Mucosa of gallbladder (tissue), 1 donor: ENCODE measurements around the gene EED. TPM values are rescaled to one million over a fixed set of nuclear protein-coding genes. Genes with fewer than 3 reads are reported as not detected.

ENCODE experiments used
- DNase-seq: peaks from one replicate; pipeline ENCODE4 v3.0.0-alpha.2; 2020; ENCODE audit warnings: low spot score
- total RNA-seq: library from RNA; stranded (reverse); gene quantifications from one replicate; pipeline ENCODE4 v1.2.1, GENCODE V29; 2021
- donor health status: DM: no; HTN: no; CAD: no.

EED gene, protein sequence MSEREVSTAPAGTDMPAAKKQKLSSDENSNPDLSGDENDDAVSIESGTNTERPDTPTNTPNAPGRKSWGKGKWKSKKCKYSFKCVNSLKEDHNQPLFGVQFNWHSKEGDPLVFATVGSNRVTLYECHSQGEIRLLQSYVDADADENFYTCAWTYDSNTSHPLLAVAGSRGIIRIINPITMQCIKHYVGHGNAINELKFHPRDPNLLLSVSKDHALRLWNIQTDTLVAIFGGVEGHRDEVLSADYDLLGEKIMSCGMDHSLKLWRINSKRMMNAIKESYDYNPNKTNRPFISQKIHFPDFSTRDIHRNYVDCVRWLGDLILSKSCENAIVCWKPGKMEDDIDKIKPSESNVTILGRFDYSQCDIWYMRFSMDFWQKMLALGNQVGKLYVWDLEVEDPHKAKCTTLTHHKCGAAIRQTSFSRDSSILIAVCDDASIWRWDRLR
- 30.5 TPM for total RNA-seq

DNA sequence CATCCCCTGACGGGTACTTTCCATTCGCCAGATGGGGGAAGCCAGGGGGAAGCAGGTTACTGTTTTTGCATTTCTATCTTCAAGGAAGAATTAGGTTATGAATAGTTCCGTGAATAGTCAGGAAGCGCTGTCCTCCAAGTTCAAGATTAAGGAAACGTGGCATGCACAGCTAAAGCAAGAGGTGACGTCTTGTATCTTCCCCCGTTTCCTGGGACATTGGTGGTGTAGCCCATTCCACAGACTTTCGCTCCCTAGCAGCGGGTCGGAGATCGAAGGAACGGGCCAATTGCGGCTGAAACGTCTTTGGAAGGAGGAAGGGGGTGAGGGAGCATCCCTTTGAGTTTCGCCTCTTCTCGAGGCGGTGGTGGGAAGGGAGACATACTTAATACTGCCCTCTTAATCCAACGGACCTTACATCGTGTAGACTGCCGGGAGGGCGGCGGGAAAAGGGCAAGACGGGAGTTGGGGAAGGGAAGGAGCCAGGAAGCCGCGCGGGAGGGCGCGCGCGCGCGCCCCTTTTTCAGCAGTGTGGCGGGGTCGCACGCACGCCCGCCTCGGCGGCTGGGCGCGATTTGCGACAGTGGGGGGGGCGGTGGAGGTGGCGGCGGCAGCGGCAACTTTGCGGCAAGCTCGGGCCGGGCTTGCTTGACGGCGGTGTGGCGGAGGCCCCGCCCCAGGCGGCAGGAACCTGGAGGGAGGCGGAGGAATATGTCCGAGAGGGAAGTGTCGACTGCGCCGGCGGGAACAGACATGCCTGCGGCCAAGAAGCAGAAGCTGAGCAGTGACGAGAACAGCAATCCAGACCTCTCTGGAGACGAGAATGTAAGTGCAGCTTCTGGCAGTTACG, at the start of gene EED:
Gene EED (plus strand): TSS at position 232 of the 847 bp plus-strand sequence. CDS start 477 bp downstream, at position 709.
- peak; percentile 95 for DNase-seq

DNA sequence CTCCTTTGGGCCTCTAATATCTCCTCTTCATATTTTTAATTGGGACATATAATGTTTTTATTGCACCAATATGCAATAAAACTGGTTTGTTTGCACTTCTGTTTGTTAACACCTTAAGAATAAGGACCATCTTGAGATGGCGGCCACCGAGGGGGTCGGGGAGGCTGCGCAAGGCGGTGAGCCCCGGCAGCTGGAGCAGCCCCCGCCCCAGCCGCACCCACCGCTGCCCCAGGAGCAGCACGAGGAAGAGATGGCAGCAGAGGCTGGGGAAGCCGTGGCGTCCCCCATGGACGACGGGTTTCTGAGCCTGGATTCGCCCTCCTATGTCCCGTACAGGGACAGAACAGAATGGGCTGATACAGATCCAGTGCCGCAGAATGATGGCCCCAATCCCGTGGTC, 49.6 kb upstream of the EED start:
- DNase-seq, result no peak

DNA sequence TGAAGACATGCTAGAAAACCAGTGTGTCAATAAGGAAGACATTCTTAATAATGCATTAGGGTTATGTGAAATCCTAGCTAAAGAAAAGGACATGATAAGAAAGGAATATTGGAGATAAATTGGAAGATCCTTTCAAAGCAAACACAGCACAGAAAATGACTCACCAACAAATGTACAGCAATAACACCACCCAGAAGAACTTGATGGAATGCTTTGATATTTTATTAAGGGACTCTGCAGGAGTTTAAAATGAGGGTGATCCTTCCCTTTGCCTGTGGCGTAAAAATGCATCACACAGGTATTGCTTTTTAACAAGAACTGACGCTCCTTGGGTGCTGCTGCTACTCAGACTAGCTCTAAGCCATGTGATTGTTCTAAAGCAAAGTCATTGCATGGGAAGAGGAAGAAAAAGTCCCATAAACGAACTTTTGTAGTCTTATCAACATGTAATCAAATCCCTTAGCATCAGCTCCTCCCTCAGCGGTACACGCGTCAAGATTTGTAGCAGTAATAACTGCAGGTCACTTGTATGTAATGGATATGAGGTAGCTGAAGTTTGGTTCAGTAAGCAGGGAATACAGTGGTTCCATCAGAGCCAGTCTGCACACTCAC, 48.4 kb upstream of the EED start:
- no peak for DNase-seq

DNA sequence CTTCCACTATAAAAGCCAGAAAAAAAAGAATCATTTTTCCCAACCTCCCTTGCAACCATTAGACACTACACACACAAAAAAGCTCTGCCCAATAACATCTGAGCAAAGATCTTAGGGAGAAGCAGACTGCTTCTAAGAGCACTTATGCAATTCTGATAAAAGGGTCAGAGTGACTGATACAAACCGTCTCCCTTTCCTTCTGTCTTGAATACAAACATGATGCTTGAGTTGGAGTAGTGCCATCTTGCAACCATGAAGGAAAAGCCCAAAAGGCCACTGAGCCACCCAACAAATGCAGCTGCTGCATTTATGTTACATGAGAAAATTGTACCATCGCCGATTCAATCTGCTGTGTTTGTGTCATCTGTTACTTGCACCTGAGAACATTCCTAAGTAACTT, 47.6 kb upstream of the EED start:
- no peak for DNase-seq

DNA sequence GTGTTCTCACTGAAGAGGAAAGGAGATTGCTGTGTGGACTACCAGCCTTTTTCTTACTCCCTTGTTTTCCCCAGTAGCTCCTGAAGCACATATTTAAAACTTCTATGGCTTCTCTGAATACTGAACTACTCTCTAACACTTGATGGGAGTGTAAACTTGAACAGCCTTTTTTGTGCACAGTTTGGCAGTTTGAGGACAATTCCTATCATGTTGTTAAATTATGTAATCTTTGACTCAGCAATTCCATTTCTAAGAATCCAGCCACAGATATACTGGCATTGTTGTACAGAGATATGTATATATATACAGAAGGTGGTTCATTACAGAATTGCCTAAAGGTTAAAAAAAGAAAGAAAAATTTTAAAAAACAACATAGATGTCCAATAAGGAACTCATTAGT, 47.1 kb upstream of the EED start:
- DNase-seq, result no peak

DNA sequence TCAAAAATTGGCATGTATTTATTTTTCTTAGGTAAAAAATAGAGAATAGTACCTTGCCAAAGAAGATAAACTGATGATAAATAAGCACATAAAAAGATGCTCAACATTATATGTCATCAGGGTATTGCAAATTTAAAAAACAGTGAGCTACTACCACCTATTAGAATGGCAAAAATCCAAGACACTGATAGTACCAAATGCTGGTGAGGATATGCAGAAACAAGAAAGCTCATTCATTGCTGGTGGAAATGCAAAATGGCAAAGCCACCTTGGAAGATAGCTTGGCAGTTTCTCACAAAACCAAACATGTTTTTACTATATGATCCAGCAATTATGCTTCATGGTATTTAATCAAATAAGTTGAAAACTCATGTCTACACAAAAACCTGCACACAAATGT, 46.4 kb upstream of the EED start:
- no peak for DNase-seq

DNA sequence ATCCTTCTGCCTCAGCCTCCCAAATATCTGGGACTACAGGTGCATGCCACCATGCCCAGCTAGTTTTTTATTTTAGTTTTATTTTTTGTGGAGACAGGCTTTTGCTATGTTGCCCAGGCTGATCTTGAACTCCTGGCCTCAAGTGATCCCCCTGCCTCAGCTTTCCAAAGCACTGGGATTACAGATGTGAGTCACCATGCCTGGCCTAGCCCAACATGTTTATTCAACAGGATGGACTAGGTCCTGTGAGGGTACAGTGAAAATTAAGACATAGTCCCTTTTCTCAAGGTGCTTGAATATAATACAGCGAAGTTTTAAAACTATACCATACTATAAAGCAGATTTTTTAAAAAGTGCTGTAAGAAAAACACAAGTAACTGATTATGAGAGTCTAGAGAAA, 45.2 kb upstream of the EED start:
- no peak for DNase-seq

DNA sequence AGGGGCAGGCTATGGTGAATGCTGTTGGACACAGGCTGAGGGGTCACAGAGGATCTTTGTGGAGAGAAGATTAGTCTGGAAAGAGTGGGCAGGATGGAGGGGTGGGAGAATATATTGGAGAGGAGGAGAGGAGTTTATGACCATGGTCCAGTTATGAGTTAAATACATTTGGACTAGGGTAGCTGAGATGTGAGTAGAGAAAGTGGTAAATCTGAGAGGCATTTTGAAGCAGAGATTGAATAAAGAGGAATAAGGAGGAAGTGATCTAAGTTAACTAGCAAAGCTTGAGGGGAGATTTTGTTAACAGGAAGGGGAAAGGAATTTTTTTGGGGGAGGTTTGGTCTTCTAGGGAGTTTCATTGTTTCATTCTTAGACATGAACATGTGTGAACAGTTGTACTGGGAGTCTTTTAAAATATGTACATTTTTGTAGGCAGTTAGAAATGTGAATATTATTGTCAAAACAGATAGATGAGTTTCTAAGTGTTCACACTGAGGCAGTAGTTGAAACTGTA, 43.1 kb upstream of the EED start:
- DNase-seq, result no peak

DNA sequence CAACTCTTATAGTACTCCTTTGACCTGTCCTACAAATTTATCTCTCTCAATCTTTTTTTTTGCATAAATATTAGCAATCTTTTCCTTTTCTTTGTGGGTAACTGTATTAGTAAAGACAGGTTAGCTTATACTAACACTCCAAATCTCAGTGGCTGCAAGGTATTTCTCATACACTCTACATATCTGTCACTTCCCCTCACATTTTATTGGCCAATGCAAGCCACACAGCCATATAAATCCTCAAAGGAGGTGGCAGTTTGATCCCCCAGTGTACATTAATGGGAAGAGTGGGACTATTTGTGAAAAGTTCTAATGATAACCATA, 42.6 kb upstream of the EED start:
- no peak for DNase-seq

DNA sequence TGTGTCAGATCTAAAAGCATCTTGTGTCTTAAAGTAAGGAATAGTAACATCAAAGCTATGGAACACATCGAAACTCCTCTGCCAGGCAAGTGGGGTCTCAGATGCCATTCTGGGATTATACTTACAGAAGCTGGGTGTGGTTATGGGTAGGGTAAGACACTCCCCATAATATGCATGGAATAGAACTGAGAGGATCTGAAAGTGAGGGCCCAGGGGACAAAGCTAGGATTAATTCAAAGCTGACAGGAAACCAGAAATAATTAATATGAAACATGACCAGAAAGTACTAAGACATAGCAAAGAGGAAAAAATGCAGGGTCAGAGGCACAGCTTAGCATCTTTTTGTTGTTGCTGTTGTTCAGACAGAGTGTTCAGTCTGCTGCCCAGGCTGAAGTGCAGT, 40.2 kb upstream of the EED start:
- DNase-seq, result no peak

DNA sequence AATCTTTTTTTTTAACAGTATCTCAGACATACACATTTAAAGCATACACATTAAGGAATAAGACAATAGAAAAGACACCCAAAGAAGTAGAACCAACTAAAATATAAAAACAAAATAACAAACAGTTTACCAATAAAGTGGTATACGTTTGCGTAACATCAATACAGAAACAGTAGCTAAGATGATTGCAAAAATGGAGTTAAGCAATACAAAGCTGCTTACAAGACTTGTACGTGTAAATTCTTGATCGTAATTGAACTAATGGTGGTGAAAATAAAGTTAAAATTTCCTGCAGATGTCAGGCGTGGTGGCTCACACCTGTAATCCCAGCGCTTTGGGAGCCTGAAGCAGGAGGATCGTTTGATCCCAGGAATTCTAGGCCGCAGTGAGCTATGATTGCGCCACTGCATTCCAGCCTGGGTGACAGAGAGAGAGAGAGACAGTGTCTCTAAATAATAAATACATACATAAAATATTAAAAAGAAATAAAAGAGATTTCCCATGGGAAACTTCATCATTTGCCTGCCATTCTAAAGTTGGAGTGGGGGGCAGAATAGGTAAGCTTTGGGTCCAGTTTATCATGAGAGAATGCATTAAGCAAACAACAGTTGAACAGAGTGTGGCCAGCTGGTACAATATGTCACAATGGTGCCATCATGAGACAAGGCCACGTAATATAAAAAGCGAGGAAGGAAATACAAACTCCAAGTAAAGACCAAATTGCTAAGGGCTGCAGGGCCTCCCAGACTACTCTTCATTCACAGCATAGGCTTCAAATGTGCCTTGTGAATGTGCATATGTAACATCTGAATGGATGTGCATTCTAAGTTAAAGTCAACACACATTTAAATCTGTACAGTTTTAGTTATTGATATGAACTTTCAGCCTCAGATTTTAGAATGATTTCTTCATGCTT, 38.9 kb upstream of the EED start:
- DNase-seq, result no peak

DNA sequence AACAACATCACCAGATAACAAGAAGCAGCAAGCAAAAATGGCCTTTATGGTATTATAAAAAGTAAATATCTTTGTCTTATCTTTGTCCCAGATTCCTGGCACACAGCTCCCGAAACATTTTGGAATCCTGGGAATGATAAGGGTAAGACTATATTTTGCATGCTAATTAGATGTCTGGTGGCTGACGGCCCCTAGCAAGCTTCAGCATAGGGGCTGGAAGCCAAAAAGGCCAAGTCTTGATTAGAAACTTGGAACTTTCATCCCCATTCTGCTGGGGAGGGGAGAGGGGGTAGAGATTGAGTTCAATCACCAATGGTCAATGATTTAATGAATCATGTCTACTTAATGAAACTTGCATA, 38.2 kb upstream of the EED start:
- no peak for DNase-seq

DNA sequence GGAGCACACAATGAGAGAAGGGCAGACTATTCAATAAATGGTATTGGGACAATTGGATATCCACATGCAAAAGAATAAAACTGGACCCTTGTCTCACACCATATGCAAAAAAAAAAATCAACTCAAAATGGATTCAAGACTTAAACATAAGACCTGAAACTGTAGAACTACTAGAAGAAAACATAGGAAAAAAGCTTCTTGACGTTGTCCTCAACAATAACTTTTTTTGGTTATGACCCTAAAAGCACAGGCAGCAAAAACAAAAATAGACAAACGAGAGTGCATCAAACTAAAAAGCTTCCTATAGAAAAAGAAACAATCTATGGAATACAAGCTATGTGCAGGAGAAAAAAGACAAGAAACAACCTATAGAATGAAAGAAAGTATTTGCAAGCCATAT, 37.1 kb upstream of the EED start:
- DNase-seq, result no peak

DNA sequence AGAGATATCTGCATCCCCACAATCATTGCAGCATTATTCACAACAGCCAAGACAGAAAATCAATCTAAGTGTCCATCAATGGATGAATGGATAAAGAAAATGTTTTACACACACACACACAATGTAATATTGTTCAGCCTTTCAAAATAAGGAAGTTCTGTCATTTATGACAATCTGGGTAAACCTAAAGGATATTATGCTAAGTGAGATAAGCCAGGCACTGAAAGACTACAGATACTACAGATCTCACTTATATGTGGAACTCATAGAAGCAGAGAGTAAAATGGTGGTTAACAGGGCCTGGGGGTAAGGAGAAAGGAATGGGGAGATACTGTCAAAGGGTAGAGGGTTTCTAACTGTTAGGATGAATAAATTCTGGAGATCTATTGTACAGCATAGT, 36.0 kb upstream of the EED start:
- DNase-seq, result no peak

DNA sequence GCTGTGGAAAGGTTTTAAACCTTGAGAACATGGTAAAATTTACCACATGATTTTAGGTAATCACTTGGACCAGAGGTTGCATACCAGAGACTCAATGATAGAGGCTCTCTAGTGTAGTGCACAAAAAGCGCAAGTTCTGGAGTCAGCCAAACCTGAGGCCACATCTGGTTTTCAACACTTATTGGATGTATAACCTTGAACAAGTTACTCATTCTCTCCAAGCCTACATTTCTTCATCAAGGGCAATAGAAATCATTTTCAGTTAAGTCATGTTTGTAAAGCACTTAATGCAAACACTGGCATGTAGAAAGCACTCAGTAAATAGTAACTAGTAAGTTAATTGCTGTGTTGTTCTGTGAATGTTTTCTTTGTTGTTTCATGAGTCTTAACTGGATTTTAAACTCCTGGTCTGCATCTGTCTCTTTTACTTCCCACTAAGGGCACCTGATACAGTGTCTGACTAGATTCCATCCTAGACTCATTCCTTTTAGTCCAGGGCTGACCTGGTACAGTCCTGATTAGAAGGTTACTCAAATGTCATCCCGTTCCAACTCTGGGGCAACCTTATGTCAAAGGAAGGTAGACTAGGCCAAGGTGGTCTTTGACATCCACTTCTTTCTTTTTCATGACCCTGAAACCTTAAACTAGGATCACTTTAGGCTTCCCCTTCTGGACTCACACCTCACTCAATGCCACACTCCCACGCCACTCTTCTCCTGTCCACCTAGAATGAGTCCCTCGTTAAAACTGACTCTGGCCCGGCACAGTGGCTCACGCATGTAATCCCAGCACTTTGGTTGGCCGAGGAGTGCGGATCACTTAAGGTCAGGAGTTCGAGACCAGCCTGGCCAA, 34.5 kb upstream of the EED start:
- no peak for DNase-seq

DNA sequence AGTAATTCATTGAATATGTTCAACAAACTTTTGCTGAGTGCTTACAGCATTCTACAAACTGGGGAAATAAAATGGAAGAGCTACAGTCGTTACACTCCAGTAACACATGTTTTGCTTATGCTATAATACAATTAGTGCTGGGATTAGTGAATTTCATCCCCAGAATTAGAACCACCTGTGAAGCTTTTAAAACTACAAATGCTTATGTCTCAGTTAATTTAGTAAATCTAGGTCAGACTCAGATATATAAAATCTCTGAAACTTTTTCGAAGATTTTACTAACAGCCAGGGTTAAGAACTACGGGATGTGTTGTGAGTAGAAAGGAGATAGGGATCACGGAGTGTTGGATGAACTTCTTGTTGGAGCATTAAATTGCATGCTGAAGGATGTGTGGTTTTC, 33.7 kb upstream of the EED start:
- DNase-seq, result no peak

DNA sequence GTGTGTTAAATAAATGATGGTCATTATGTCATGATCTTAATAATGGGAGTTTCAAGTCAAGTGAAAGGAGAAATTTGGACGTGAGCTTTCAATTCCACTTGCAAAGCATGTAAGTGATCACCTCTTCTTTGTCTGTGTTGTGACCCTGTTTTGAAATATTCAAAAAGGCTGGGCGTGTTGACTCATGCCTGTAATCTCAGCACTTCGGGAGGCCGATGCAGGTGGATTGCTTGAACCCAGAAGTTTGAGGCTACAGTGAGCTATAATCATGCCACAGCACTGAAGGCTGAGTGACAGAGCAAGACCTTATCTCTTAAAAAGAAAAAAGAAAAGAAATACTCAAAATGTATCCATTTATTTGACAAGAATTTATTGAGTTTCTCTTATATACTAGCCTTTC, 32.9 kb upstream of the EED start:
- DNase-seq, result no peak

DNA sequence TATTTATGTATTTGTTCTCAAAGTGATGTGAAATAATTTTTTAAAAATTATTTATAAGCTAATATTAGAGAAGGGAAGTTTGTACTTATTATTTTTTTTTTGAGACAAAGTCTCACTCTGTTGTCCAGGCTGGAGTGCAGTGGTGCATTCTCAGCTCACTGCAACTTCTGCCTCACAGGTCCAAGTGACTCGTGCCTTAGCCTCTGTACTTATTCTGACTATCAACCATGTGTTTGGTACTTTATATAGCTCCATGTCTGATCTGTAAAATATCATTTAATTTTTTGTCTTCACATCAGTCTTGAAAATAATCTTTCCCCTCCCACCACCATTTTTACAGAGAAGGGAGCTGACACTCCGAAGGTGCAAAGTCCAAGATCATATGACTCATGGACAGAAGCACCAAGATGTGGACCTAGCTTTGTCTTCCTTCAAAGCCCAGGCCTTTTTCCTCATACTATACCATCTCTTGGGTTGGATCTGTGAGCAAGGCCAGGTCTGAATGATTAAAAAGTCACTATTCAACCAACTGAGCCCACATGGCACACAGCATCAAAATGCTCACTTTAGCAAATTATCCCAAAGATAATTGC, 32.4 kb upstream of the EED start:
- no peak for DNase-seq

DNA sequence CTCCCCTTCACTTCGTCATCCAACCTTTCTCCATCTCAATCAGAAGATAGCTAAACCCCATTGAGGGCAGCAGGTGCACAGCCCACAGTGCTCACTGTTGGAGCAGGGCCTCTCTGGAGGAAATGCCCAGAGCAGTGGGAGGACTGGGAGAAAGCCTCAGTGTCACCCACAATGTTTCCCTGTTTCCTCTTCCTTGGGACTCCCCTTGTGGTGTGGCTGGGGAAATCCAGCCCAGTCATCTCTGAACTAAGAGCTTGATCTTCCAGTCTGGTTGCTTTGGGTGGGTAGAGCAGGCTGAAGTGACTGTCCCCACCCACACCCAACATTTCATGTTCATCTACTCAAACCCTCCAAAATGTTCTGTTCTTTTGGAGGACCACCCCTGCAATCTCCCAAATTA, 29.8 kb upstream of the EED start:
- no peak for DNase-seq
